Measurements from ENCODE around the gene ABAT. TPM values are rescaled to one million over a fixed set of nuclear protein-coding genes. Genes with fewer than 3 reads are reported as not detected.

Gene ABAT
- total RNA-seq, 1 donor from 2014 or later, result 21.4 TPM

DNA sequence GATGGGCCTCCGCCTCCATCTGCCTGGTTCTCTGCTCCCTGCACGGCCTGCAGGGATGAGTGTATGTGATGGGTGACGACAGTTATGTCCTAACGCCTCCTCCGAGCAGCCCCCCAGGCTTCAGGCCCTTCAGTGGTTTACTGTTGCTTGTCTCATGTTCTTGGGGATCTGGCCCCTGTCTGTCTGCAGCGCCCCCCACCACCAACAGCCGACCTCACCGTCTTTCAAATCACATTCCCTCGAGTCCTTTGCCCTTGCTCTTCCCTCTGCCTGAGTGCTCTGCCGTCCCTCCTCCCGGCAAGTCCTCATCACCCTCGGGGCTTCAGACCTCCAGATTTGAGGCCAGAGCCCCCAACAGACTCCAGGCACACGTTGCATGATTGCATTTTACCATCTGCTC lies 34.7 kb upstream of the ABAT start:
- Mint-ChIP-seq H3K36me3 (peaks cover 63% of the 10 kb centered on the region), H3K27me3 (ENCODE audit: low read depth) (no peaks in the 10 kb centered on the region), H3K27ac (no peak overlapping the region), H3K4me1 (no peaks in the 10 kb centered on the region), H3K4me3 (no peak overlapping the region), H3K9me3 (no peaks in the 10 kb centered on the region)
- no peak for DNase-seq (ENCODE audit: low spot score in 2 of 2, unreplicated experiment in 2 of 2)
- TF ChIP-seq, protein P1, sequence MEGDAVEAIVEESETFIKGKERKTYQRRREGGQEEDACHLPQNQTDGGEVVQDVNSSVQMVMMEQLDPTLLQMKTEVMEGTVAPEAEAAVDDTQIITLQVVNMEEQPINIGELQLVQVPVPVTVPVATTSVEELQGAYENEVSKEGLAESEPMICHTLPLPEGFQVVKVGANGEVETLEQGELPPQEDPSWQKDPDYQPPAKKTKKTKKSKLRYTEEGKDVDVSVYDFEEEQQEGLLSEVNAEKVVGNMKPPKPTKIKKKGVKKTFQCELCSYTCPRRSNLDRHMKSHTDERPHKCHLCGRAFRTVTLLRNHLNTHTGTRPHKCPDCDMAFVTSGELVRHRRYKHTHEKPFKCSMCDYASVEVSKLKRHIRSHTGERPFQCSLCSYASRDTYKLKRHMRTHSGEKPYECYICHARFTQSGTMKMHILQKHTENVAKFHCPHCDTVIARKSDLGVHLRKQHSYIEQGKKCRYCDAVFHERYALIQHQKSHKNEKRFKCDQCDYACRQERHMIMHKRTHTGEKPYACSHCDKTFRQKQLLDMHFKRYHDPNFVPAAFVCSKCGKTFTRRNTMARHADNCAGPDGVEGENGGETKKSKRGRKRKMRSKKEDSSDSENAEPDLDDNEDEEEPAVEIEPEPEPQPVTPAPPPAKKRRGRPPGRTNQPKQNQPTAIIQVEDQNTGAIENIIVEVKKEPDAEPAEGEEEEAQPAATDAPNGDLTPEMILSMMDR (IDR thresholded peaks at IDR 0.05; ENCODE audit: unreplicated experiment), result no peak

DNA sequence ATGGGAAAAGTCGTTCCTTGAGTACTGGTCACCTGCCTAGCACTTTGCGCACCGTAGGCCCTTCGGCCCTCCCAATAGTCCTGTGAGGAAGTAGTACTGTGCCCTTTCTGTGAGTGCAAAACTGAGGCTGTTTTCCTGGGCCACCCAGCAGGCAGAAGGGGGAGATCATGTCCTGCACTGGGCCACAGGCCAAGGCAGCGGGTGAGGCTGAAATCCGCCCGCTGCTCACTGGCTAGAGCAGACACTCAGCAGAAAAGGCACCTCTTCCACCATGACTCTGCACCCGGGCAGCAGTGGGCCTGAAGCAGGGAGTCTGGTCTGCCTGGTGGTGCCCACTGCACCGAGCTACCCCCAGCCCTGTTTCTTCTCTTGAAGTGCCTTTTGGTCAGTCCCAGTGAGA lies 32.7 kb upstream of the ABAT start:
- H3K9me3 Mint-ChIP-seq, result no peaks in the 10 kb centered on the region
- DNase-seq (ENCODE audit: low spot score in 2 of 2, unreplicated experiment in 2 of 2), result no peak
- H3K27me3 Mint-ChIP-seq (ENCODE audit: low read depth), result no peaks in the 10 kb centered on the region
- no peak overlapping the region for H3K4me3 Mint-ChIP-seq
- H3K36me3 Mint-ChIP-seq, result peaks cover 64% of the 10 kb centered on the region
- no peaks in the 10 kb centered on the region for H3K4me1 Mint-ChIP-seq
- H3K27ac Mint-ChIP-seq, result no peak overlapping the region
- TF ChIP-seq, protein P1 (IDR thresholded peaks at IDR 0.05; ENCODE audit: unreplicated experiment), result no peak

DNA sequence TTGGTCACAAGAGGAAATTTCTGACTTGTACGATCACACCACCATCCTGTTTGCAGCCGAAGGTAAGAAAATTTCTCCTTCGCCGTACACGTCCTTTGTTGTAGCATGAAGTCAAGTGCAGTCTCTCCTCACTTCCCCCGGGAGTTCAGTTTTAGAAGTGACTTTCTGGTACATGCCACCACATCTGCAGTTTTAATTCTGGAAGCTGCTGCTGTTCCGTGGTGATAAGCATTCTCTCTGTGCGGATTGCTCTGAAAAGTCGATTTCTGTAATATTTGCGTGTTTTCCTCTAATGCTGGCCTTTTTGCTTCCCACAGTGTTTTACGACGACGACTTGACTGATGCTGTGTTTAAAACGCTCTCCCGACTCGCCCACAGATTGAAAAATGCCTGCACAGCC lies 32.3 kb upstream of the ABAT start:
- Mint-ChIP-seq H3K9me3 (no peaks in the 10 kb centered on the region), H3K27me3 (ENCODE audit: low read depth) (no peaks in the 10 kb centered on the region), H3K27ac (no peak overlapping the region), H3K4me1 (no peaks in the 10 kb centered on the region), H3K36me3 (peaks cover 69% of the 10 kb centered on the region), H3K4me3 (no peak overlapping the region)
- DNase-seq (ENCODE audit: low spot score in 2 of 2, unreplicated experiment in 2 of 2), result no peak
- TF ChIP-seq, protein P1 (IDR thresholded peaks at IDR 0.05; ENCODE audit: unreplicated experiment), result no peak

DNA sequence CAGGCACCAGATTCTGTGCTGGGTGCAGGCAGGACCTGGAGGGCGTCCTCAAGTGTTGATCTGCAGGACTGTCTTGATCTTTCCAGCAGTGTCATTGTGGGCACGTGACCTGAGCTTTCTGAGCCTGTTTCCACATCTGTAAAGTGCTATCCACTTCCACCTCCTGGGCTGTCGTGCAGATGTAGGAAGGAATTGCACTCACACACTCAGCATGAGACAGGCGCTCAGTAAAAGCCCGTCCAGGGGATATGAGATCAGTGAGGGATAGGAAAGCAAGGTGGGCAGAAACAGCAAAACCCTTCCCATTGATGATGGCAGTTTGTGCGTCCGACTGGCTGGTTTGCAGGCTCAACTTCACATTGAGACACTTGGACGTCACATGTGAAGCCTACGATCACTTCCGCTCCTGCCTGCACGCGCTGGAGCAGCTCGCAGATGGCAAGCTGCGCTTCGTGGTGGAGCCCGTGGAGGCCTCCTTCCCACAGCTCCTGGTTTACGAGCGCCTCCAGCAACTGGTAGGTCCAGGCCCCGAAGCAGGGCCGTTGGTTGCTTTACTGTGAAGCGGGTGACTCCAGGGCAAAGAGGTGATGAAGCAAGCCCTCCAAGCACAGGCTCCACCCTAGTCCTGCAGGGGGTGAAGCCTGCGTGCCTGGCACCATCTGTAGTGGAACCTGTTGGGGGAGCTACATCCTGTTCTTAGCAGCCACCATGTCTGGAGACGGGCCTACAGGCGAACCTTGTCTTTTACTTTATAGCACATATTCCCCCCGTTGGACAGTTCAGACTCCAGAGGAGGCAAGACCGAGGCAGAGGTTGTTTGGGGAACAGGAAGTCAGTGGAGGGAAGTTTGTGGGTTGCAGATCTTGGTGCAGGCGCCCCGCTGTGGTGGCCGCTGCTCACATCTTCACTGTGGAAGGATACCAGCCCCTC lies 29.9 kb upstream of the ABAT start:
- TF ChIP-seq, protein P1 (IDR thresholded peaks at IDR 0.05; ENCODE audit: unreplicated experiment), result no peak
- no peaks in the 10 kb centered on the region for H3K9me3 Mint-ChIP-seq
- no peaks in the 10 kb centered on the region for H3K4me1 Mint-ChIP-seq
- H3K36me3 Mint-ChIP-seq, result peaks cover 66% of the 10 kb centered on the region
- H3K27ac Mint-ChIP-seq, result no peak overlapping the region
- H3K4me3 Mint-ChIP-seq, result no peak overlapping the region
- no peak for DNase-seq (ENCODE audit: low spot score in 2 of 2, unreplicated experiment in 2 of 2)
- H3K27me3 Mint-ChIP-seq (ENCODE audit: low read depth), result no peaks in the 10 kb centered on the region

DNA sequence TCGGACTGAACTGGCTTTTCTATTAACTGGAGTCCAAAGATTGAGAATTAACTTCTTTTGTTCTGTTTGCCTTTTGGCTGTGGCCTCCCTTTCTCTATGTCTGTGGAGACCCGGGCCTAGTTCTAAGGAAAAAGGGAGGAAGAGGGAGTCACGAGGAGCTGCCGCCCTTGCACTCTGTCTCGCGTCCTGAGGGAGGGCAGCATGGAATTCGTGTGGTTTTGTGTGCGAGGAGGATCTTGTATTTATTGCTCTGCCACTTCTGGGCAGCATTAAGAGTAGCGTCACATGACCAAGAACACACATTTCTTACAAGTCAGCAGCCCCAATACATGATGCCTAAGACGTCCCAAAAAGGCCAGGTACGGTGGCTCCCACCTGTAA lies 29.3 kb upstream of the ABAT start:
- H3K27me3 Mint-ChIP-seq (ENCODE audit: low read depth), result no peaks in the 10 kb centered on the region
- no peak overlapping the region for H3K4me3 Mint-ChIP-seq
- TF ChIP-seq, protein P1 (IDR thresholded peaks at IDR 0.05; ENCODE audit: unreplicated experiment), result no peak
- no peak overlapping the region for H3K27ac Mint-ChIP-seq
- DNase-seq (ENCODE audit: low spot score in 2 of 2, unreplicated experiment in 2 of 2), result no peak
- no peaks in the 10 kb centered on the region for H3K9me3 Mint-ChIP-seq
- no peaks in the 10 kb centered on the region for H3K4me1 Mint-ChIP-seq
- peaks cover 60% of the 10 kb centered on the region for H3K36me3 Mint-ChIP-seq
